ENCODE data around the gene FIG4. TPM values are rescaled to one million over a fixed set of nuclear protein-coding genes. Genes with fewer than 3 reads are reported as not detected.
A peak's percentile ranks its signal among the peaks of the same experiment; 100 is the strongest.
"Not testable (repeated sequence)": the region's sequence is repeated elsewhere in the genome, so short reads cannot be mapped to it uniquely, and the experiment has no call there.

Gene FIG4
- total RNA-seq, 8 experiments from 2014 or later: 5.2 to 25.1 (median 18.7) TPM

DNA sequence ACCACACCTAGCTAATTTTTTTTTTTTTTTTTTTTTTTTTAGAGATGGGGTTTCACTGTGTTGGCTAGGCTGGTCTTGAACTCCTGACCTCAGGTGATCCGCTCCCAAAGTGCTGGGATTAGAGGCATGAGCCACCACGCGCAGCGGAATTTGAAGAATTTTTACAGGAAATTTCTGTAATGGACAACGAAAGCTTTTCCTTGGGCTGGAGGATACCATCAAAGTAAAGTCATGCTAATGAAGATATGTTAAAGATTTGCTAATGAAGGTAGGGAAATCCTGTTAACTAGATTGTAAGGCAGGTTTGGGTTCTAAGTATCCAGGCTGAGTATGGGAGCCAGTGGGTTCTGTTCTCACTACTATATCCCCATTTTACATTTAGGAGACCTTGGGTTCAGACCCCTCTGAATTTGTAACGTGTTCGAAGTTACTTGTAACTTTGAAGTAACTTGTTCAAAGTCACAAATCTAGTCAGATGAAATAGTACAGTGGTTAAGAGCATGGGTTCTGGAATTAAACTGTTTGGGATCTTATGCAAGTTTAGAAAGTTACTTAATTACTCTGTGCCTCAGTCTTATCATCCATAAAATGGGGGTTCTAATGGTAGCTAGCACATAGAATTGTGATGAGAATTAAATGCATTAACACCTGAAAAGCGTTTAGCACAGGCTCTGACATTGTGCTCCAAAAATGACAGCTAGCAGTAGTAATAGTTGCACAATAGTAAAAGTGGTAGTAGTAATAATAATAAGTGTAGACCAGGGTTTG is 163.6 kb downstream of the FIG4 start:
- 72 to 94% (median 81%) methylated on average over 1 to 8 of the region's 8 CpGs; no CpG with 5 or more reads in 1 of the 10 experiments for WGBS, 10 experiments
- in situ Hi-C loops (cut with MboI; ENCODE audit: low pct_unique_long_range_greater_than_20kb in 2 of 9, low sequenced_read_pairs in 9 of 9, unreplicated experiment in 9 of 9): no loop called here
- Histone ChIP-seq H3K4me1 (replicated peaks in 1 of 2) (no peaks in the 10 kb centered on the region), H3K27ac (no peak overlapping the region), H3K4me3 (no peak overlapping the region)
- no peak for ATAC-seq (replicated peaks in 6 of 8)

DNA sequence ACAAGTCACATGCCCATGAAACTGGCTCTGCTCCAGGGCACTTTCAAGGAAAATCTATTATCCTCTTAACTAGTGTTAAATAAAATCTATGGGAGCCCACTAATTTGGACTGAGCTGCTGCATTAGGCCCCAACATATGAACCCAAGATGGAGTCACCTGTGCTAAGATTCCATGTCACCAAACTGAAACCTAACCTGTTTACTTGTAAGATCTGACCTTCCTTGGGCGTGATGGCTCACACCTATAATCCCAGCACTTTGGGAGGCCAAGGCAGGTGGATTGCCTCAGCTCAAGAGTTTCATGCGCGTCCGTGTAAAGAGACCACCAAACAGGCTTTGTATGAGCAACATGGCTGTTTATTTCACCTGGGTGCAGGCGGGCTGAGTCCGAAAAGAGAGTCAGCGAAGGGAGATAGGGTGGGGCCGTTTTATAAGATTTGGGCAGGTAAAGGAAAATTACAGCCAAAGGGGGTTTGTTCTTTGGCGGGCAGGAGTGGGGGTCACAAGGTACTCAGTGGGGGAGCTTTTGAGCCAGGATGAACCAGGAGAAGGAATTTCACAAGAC is 164.5 kb downstream of the FIG4 start:
- WGBS, 10 experiments: 92 to 100% (median 97%) methylated on average over 3 to 4 of the region's 9 CpGs; no CpG with 5 or more reads in 6 of the 10 experiments
- H3K4me1 ChIP-seq (replicated peaks in 1 of 2); H3K27ac ChIP-seq; ATAC-seq (replicated peaks in 6 of 8); in situ Hi-C loops (cut with MboI; ENCODE audit: low pct_unique_long_range_greater_than_20kb in 2 of 9, low sequenced_read_pairs in 9 of 9, unreplicated experiment in 9 of 9); H3K4me3 ChIP-seq: not testable (repeated sequence)

DNA sequence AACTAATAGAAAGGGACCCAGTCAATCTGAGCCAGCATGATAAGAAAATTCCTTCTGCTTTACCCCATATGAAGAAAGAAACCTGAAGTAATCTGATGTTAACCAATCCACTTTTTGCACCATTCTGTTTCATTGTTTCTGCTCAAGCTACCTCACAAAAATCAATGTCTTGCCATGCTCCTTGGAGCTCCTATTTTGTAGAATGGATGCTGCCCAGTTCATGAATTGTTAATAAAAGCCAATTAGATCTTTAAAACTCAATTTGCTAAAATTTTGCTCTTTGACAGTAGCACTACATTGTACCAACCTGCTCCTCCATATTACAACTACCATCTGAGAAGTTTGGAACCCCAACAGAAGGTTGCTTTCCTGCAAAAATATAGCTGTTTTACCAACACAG is 170.8 kb downstream of the FIG4 start:
- no peak for ATAC-seq (replicated peaks in 6 of 8)
- in situ Hi-C loops (cut with MboI; ENCODE audit: low pct_unique_long_range_greater_than_20kb in 2 of 9, low sequenced_read_pairs in 9 of 9, unreplicated experiment in 9 of 9): no loop called here
- Histone ChIP-seq H3K27ac (no peak overlapping the region), H3K4me1 (replicated peaks in 1 of 2) (no peaks in the 10 kb centered on the region), H3K4me3 (no peak overlapping the region)

DNA sequence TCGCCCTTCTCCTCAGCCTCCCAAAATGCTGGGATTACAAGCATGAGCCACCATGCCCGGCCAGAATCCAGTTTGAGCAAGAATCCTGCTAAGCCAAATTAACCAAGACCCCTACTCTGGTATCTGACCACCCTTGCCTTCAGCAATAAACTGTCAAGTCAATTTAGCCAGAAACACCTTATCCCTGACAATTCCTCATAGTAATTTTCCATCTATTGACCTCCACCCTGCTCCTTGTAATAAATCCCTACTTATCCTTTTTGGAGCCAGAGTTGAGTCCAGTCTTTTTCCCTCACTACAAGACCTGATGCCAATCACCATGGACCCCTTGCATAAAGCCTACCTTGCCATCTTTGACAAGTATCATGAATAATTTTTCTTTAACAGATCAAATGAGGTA is 173.0 kb downstream of the FIG4 start:
- ATAC-seq (replicated peaks in 6 of 8): no peak
- Histone ChIP-seq H3K4me1 (replicated peaks in 1 of 2) (no peaks in the 10 kb centered on the region), H3K27ac (no peak overlapping the region), H3K4me3 (no peak overlapping the region)
- WGBS, 10 experiments: 94 to 100% methylated on average over 1 to 2 of the region's 2 CpGs; no CpG with 5 or more reads in 8 of the 10 experiments
- in situ Hi-C loops (cut with MboI; ENCODE audit: low pct_unique_long_range_greater_than_20kb in 2 of 9, low sequenced_read_pairs in 9 of 9, unreplicated experiment in 9 of 9): no loop called here

DNA sequence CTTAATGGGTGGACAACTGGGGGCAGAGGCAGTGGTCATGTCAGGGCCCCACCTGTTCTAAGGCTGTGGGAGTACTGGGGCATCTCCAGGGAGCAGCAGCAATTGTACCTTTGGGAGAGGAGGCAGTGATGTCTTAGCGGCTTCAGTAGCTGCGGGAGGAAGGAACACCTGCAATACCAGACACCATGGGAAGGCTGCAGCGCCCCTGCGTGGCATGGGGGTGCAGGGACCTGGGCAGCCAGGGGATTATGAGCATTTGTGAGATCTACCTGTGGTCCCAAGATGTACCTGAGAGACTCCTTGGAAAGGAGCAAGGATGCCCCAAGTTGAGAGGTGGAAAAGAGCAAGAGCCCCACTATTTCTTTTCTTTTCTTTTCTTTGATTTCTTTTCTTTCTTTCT is 174.9 kb downstream of the FIG4 start:
- no peak for ATAC-seq (replicated peaks in 6 of 8)
- Histone ChIP-seq H3K4me3 (no peak overlapping the region), H3K27ac (no peak overlapping the region), H3K4me1 (replicated peaks in 1 of 2) (peaks cover 4 to 6% of the 10 kb centered on the region in 2 donors)
- 20 to 100% (median 70%) methylated on average over 1 to 2 of the region's 4 CpGs; no CpG with 5 or more reads in 5 of the 10 experiments for WGBS, 10 experiments
- in situ Hi-C loops (cut with MboI; ENCODE audit: low pct_unique_long_range_greater_than_20kb in 2 of 9, low sequenced_read_pairs in 9 of 9, unreplicated experiment in 9 of 9): no loop called here

DNA sequence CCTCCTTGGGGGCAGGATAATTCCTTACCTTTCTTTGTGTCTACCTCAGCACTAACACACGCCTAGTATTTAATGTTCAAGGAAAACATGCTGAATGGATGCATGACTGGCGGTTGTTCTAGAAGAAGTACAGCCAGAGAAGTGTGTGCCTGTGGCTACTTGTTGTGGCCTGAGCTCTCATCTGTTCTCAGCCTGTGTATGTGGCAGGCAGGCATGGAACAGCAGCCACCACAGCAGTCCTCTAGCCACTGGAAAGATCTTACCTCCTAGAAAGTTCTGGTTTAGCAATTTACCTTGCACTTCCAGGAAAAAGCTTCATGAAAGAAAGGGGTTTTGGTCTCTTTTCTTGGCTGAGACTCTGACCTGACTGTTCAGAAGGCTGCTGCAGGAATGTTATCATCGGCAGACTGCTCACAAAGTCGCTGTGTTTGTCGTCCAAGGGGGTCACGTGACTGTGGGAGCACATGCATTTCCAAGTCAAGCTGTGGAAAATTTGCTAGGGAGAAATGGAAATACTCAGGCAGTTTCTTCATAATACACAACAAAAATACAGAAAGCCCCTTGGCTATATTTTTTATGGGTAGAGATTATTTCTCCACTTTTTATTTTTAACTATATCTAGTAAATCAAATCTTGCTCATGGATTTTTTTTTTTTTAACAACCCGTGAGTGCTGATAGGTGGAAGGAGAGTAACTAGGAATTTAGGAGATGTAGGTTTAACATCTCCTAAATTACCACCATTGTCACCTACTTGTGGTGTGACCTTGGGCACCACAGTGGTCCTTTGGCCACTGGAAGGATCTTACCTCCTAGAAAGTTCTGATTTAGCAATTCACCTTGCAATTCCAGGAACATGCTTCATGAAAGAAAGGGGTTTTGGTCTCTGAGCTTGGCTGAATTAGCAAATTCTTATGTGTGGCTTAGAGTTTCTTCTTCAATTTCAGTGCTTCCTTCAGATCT is 176.2 kb downstream of the FIG4 start:
- peaks cover 4 to 6% of the 10 kb centered on the region in 2 donors for H3K4me1 ChIP-seq (replicated peaks in 1 of 2)
- 0 to 80% (median 41%) methylated on average over 1 to 6 of the region's 7 CpGs for WGBS, 10 experiments
- no peak overlapping the region for H3K27ac ChIP-seq
- H3K4me3 ChIP-seq: no peak overlapping the region
- ATAC-seq (replicated peaks in 6 of 8): peak in 6 of 8 experiments; percentile 33 to 52 (median 46)
- in situ Hi-C loops (cut with MboI; ENCODE audit: low pct_unique_long_range_greater_than_20kb in 2 of 9, low sequenced_read_pairs in 9 of 9, unreplicated experiment in 9 of 9): no loop called here

DNA sequence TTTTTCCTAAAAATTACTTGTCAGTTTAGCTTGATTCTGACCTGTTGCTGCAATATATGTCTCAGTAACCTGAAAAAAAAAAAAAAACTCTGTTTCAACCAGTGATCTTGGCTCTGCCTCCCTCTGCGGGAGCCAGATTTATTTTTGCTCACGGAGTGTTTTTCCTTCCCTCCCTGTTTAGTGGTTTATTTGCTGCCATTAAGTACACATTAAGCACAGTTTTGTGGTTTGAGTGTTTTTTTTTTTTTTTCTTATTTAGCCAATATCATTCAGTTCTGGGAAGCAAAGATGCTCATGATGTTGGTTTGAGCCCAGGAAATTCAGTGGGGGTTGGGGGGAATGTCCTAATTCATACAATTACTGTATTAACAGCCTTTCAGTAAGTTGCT is 176.9 kb downstream of the FIG4 start:
- WGBS, 10 experiments: 9 to 100% (median 82%) methylated on average over 1 to 2 of the region's 2 CpGs; no CpG with 5 or more reads in 2 of the 10 experiments
- H3K27ac ChIP-seq: no peak overlapping the region
- no peak overlapping the region for H3K4me3 ChIP-seq
- ATAC-seq (replicated peaks in 6 of 8): no peak
- in situ Hi-C loops (cut with MboI; ENCODE audit: low pct_unique_long_range_greater_than_20kb in 2 of 9, low sequenced_read_pairs in 9 of 9, unreplicated experiment in 9 of 9): no loop called here
- peaks cover 4 to 6% of the 10 kb centered on the region in 2 donors for H3K4me1 ChIP-seq (replicated peaks in 1 of 2)

DNA sequence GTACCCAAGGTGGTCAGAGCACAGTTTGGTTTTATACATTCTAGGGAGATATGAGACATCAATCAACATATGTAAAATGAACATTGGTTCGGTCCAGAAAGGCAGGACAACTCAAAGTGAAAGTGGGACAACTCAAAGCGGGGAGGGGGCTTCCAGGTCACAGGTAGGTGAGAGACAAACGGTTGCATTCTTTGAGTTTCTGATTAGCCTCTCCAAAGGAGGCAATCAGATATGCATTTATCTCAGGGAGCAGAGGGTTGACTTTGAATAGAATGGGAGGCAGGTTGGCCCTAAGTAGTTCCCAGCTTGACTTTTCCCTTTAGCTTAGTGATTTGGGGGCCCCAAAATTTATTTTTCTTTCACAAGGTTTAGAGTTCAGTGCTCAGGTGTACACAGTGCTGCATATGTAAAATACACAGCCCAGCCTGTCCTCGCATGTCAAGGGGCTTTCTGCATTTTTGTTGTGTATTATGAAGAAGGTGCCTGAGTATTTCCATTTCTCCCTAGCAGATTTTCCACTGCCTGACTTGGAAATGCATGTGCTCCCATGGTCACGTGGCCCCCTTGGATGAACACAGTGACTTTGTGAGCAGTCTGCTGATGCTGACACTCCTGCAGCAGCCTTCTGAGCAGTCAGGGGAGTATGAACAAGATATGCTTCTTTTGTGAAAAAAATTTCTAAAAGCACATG is 178.4 kb downstream of the FIG4 start:
- in situ Hi-C loops (cut with MboI; ENCODE audit: low pct_unique_long_range_greater_than_20kb in 2 of 9, low sequenced_read_pairs in 9 of 9, unreplicated experiment in 9 of 9); H3K4me3 ChIP-seq; H3K27ac ChIP-seq; H3K4me1 ChIP-seq (replicated peaks in 1 of 2): not testable (repeated sequence)
- ATAC-seq (replicated peaks in 6 of 8): peak; percentile 38 to 97 (median 90)
- 27 to 100% (median 41%) methylated on average over 1 to 3 of the region's 5 CpGs; no CpG with 5 or more reads in 2 of the 10 experiments for WGBS, 10 experiments

DNA sequence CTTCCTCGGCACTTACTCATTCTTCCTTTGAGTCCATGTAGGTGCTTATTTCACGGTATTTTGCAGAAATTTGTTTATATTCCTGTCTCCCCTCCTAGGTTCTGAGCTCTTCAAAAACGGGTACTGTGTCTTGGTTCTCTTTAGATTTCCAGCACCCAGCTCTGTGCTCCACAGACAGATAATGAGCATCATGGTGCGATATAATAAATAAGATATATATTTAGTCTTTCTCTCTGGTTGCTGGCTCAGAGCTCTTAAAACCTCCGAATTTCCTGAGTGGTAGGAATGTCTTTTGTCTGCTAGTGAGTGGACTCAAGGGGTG is 179.0 kb downstream of the FIG4 start:
- in situ Hi-C loops (cut with MboI; ENCODE audit: low pct_unique_long_range_greater_than_20kb in 2 of 9, low sequenced_read_pairs in 9 of 9, unreplicated experiment in 9 of 9): no loop called here
- WGBS, 10 experiments: 40 to 93% (median 75%) methylated on average over 1 to 5 of the region's 5 CpGs
- Histone ChIP-seq H3K4me1 (replicated peaks in 1 of 2) (peaks cover 4 to 6% of the 10 kb centered on the region in 2 donors), H3K27ac (no peak overlapping the region), H3K4me3 (no peak overlapping the region)
- peak in 5 of 8 experiments; percentile 37 to 61 (median 45) for ATAC-seq (replicated peaks in 6 of 8)

DNA sequence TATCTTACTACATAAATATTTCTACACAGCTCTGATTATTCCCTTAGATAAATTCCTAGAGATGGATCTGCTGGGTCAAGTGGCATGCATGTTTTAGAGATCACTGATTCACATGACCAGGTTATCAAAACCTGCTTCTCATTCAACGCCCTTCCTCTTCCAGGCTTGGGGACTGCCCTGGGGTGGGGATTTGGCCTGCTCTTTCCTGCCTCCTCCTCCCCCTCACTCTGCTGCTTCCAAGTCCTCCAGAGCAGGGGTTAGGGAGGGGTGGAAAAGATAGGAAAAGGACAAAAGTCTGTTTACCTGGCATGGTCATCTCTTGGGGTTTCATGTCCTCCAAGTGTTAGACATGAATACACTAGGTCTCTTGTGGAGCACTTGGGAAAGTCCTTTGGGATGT is 181.5 kb downstream of the FIG4 start:
- WGBS, 10 experiments: 43 to 86% (median 50%) methylated on average over 1 of the region's 1 CpG; no CpG with 5 or more reads in 7 of the 10 experiments
- no peak for ATAC-seq (replicated peaks in 6 of 8)
- Histone ChIP-seq H3K4me3 (no peak overlapping the region), H3K27ac (no peak overlapping the region), H3K4me1 (replicated peaks in 1 of 2) (peaks cover 8 to 11% of the 10 kb centered on the region in 2 donors)
- in situ Hi-C loops (cut with MboI; ENCODE audit: low pct_unique_long_range_greater_than_20kb in 2 of 9, low sequenced_read_pairs in 9 of 9, unreplicated experiment in 9 of 9): no loop called here

DNA sequence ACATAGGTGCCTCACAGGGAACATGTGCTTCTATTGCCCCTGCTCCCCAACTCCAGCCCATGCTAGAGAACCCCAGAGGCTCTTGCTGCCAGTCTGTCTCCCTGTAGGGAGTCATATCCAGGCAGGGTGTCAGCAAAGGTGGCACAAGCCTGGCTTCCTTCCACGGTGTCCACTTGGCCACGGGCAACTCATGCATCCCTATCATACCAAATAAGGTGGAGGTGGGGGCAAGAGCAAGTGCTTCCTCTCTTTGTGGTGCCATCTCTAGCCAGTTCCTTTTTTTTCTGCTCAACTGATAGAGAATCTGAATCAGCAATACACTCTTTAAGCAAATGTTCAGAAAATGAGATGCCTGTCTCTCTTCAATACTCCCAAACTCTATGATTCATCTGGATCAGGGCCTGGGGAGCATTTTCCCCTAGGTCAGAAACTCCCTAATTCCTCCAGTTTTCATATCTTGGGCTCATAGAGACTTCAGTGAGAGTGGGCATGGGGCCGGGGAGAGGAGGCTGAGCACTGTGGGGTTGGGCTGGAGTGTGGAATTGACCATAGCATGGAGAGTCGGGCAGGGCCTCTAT is 182.0 kb downstream of the FIG4 start:
- ATAC-seq (replicated peaks in 6 of 8): no peak
- 40 to 83% (median 69%) methylated on average over 1 to 3 of the region's 4 CpGs; no CpG with 5 or more reads in 4 of the 10 experiments for WGBS, 10 experiments
- H3K4me3 ChIP-seq: no peak overlapping the region
- H3K27ac ChIP-seq: no peak overlapping the region
- peaks cover 8 to 11% of the 10 kb centered on the region in 2 donors for H3K4me1 ChIP-seq (replicated peaks in 1 of 2)
- in situ Hi-C loops (cut with MboI; ENCODE audit: low pct_unique_long_range_greater_than_20kb in 2 of 9, low sequenced_read_pairs in 9 of 9, unreplicated experiment in 9 of 9): no loop called here

DNA sequence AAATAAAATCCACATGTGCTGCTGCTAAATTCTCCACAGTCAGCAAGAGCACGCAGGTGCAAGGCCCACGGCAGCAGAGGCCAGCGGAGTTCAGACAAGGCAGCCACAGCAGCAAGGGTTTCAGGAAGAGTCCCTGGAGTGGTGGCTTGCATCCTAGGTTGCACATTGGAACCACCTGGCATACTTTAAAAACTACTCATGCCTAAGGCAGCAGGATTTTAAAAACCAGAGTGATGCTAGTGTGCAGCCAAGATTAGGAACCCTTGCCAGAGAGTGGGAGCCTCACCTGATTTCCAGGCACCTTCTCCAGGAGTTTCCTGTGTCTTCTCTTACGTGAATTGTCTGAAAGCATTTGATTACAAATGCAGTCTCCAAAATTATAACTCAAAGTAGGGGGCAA is 183.0 kb downstream of the FIG4 start:
- no peak for ATAC-seq (replicated peaks in 6 of 8)
- no peak overlapping the region for H3K27ac ChIP-seq
- in situ Hi-C loops (cut with MboI; ENCODE audit: low pct_unique_long_range_greater_than_20kb in 2 of 9, low sequenced_read_pairs in 9 of 9, unreplicated experiment in 9 of 9): no loop called here
- 32 to 100% (median 87%) methylated on average over 2 to 4 of the region's 4 CpGs; no CpG with 5 or more reads in 5 of the 10 experiments for WGBS, 10 experiments
- no peak overlapping the region for H3K4me3 ChIP-seq
- H3K4me1 ChIP-seq (replicated peaks in 1 of 2): peaks cover 8 to 11% of the 10 kb centered on the region in 2 donors

Data from motor neuron (in vitro differentiated cells).